Upper lobe of right lung (tissue), 1 donor: ENCODE data around the gene CROCC2. TPM values are rescaled to one million over a fixed set of nuclear protein-coding genes. Genes with fewer than 3 reads are reported as not detected.

Source experiments
- ATAC-seq: fragments of 200-7000 bp; cut with Tn5 transposase; one replicate; pipeline ENCODE4 v1.9.1; 2020; ENCODE audit warnings: mild to moderate bottlenecking, moderate library complexity
- DNase-seq: peaks from one replicate; pipeline ENCODE4 v3.0.0-alpha.2; 2020
- H3K27ac ChIP-seq: fragments of 200-600 bp; one replicate; pipeline ENCODE4 v1.8.0; 2022
- H3K27me3 ChIP-seq: fragments of 200-600 bp; one replicate; pipeline ENCODE4 v1.8.0; 2022; ENCODE audit warnings: mild to moderate bottlenecking
- H3K36me3 ChIP-seq: fragments of 200-600 bp; one replicate; pipeline ENCODE4 v1.8.0; 2022
- H3K4me1 ChIP-seq: fragments of 200-600 bp; one replicate; pipeline ENCODE4 v1.8.0; 2022
- H3K4me3 ChIP-seq: fragments of 200-600 bp; one replicate; pipeline ENCODE4 v1.8.0; 2022; ENCODE audit warnings: mild to moderate bottlenecking
- H3K9me3 ChIP-seq: fragments of 200-600 bp; one replicate; pipeline ENCODE4 v1.8.0; 2022
- CTCF ChIP-seq: fragments of 200-600 bp; IDR thresholded peaks from one replicate; pipeline ENCODE4 v1.8.0; 2022; ENCODE audit warnings: antibody characterized with exemption
- intact Hi-C: fragments of 100-400 bp; cut with DNase I; formaldehyde crosslinking; loops from one replicate; pipeline ENCODE4 v1.11.0; 2022
- total RNA-seq: library from RNA; stranded (reverse); fragmentation: NEBNext Ultra II Directional; extraction: Animal tissue kit (Norgen Biotek cat#: 25700); gene quantifications from one replicate; pipeline ENCODE4 v1.2.1, GENCODE V29; 2021
- donor health status: DM: no; HTN: yes; CAD: no; lungs with severe emphysema.

The CROCC2 gene
- total RNA-seq, 1 donor from 2014 or later: 0.26 TPM

GRCh38 chr2:240864475-240864874 lies 41.7 kb upstream of the CROCC2 start:
- H3K4me3 ChIP-seq: no peak overlapping the region
- no peak overlapping the region for H3K27ac ChIP-seq
- no peaks in the 10 kb centered on the region for H3K27me3 ChIP-seq
- no peaks in the 10 kb centered on the region for H3K36me3 ChIP-seq
- intact Hi-C loops: no loop called here
- DNase-seq: no peak
- TF ChIP-seq CTCF: no peak
- no peak for ATAC-seq
- H3K4me1 ChIP-seq: no peaks in the 10 kb centered on the region
- H3K9me3 ChIP-seq: no peaks in the 10 kb centered on the region

- H3K4me3 ChIP-seq: no peak overlapping the region
- H3K36me3 ChIP-seq: no peaks in the 10 kb centered on the region
- intact Hi-C loops: no loop called here
- no peaks in the 10 kb centered on the region for H3K9me3 ChIP-seq
- ATAC-seq (no peak), DNase-seq (no peak)
- no peaks in the 10 kb centered on the region for H3K4me1 ChIP-seq
- no peak for TF ChIP-seq CTCF
- no peaks in the 10 kb centered on the region for H3K27me3 ChIP-seq
- no peak overlapping the region for H3K27ac ChIP-seq
Measured at GRCh38 chr2:240865391-240865790, 40.7 kb upstream of the CROCC2 start.

DNA sequence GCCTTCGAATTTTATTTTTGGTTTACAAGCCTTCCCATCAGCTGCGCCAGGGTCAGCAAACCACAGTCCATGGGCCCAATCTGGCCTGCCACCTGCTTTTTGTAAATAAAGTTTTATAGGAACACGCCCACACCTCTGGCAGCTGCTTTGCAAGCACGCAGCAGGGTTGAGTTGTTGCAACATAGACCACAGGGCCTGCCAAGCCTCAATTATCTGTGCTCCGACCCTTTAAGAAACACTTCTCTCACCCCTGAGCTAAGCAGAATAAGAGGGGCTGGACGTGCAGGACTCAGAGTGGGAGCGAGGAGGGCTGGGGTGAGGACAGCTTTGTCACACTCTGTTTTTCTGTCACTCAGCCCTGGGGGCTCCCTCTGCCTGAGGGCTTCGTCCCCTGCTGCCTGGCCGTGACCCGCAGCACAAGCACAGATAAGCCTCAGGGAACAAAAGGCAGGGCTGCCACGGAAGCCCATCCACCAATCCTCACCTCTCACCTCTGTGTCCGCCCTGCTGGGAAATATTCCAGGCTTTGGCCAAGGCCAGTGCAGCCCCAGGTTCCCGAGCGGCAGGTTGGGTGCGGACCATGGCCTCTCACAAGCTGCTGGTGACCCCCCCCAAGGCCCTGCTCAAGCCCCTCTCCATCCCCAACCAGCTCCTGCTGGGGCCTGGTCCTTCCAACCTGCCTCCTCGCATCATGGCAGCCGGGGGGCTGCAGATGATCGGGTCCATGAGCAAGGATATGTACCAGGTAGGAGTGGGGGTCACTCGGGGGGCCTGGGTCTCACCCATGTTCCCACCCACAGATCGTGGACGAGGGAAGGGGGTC lies 37.6 kb upstream of the CROCC2 start, which contains the start of gene AGXT:
TSS of gene AGXT (plus strand) at position 539 of the 823 bp plus-strand sequence. CDS start at position 581, 42 bp downstream.
- Histone ChIP-seq H3K4me3 (no peak within 1 kb of the TSS), H3K27me3 (no peaks in the 10 kb centered on the region), H3K27ac (no peak within 1 kb of the TSS), H3K9me3 (no peaks in the 10 kb centered on the region), H3K4me1 (no peaks in the 10 kb centered on the region), H3K36me3 (no peaks in the 10 kb centered on the region)
- no peak for DNase-seq
- no peak for TF ChIP-seq CTCF
- intact Hi-C loops: no loop called here
- no peak for ATAC-seq

DNA sequence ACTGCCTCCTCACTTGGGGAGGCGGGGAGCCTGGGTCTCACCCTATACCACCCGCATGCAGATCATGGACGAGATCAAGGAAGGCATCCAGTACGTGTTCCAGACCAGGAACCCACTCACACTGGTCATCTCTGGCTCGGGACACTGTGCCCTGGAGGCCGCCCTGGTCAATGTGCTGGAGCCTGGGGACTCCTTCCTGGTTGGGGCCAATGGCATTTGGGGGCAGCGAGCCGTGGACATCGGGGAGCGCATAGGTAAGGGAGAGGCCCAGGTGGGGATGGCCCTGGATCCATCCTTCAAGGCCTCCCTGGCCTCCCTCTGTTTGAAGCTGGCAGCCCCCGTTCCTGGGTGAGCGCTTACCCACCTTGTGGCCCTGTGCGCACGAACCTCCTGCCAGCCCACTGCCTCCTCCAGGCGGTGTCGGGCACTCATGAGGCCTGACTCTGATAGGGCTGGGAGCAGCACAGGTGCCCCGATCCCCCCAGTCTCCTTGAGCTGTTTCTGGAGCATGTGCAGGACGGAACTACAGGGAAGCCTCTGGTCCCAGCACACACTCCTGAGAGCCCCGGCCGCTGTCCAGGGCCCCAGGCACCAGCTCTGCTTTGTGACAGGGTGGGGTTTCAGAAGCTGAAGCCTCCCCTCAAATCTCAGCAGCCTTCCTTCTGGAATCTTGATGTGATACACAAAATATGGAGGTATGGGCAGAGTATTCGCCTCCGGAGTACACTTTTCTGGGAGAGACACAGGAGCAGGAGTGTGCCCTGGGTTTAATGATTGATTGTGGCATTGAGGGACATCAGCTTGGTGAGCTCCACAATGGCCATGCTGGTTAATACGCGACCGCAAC lies 36.8 kb upstream of the CROCC2 start:
- Histone ChIP-seq H3K27me3 (no peaks in the 10 kb centered on the region), H3K36me3 (no peaks in the 10 kb centered on the region), H3K27ac (no peak overlapping the region), H3K4me1 (no peaks in the 10 kb centered on the region), H3K4me3 (no peak overlapping the region), H3K9me3 (no peaks in the 10 kb centered on the region)
- ATAC-seq (no peak), DNase-seq (no peak)
- intact Hi-C loops: no loop called here
- TF ChIP-seq CTCF: no peak

DNA sequence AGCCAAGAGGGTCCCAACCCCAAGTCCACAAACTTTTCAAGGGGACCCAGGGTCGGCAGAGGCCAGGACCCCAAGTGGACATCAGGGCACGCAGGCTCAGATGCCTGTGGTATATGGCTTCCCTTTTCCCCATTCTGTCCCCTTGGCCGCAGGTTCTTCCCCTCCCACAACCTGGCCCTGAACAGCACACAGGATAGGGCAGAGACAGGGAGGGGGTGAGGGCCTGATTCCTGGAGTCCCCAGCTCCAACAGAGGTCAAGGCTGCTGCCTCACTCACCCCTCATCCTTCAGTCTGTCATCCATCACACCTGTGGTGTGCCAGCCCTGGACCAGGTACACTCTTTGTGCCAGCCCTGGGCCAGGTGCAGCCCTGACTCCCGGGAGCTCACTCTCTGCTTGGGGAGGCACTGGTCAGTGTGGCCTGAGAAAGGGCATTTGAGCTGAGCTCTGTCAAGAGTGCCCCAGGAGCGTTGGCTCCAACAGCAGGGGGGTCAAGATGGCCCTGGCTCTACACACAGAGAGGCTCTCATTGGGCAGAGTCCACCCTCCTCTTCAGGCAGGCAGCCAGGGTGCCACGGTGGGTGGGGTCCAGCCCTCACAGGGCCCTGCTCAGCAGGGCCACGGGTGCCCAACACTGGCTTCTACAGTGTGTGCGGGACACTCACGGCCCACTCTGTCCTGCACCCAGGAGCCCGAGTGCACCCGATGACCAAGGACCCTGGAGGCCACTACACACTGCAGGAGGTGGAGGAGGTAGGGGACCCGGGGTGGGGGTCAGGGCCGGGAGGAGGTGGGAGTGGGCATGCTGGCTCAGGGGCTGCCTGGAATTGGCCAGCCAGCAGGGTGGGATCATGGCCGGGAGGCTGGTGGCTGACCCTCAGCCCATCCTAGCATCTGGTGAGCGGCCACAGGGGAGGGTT lies 35.9 kb upstream of the CROCC2 start:
- Histone ChIP-seq H3K27me3 (no peaks in the 10 kb centered on the region), H3K4me3 (no peak overlapping the region), H3K9me3 (no peaks in the 10 kb centered on the region), H3K4me1 (no peaks in the 10 kb centered on the region), H3K27ac (no peak overlapping the region), H3K36me3 (no peaks in the 10 kb centered on the region)
- DNase-seq (no peak), ATAC-seq (no peak)
- no peak for TF ChIP-seq CTCF
- intact Hi-C loops: no loop called here
